CD4-positive, alpha-beta T cell (primary cell): ENCODE results near the gene IRX4. TPM values are rescaled to one million over a fixed set of nuclear protein-coding genes. Genes with fewer than 3 reads are reported as not detected.

ENCODE experiments used
- ATAC-seq: fragments of 200-7000 bp; cut with Tn5 transposase; one replicate; pipeline ENCODE4 v1.10.0; 2022; ENCODE audit warnings: mild to moderate bottlenecking; ENCODE audit not compliant: poor library complexity
- CTCF ChIA-PET: fragments of 350-600 bp; sonication (Branson Sonifier 250); formaldehyde crosslinking; loops from one replicate; lab custom pipeline; 2021; ENCODE audit warnings: antibody characterized with exemption, inconsistent platforms; lab: Charles Lee
- POLR2A ChIA-PET: fragments of 350-600 bp; sonication (Branson Sonifier 250); formaldehyde crosslinking; loops from one replicate; lab custom pipeline; 2021; ENCODE audit warnings: antibody characterized with exemption, inconsistent platforms; lab: Charles Lee
- DNase-seq, 14 experiments: peaks; one replicate each; pipeline ENCODE4 v3.0.0-alpha.2; 2013 to 2020; ENCODE audit warnings: mixed read lengths in 2 of 14
- H3K27ac ChIP-seq, 2 donors: one replicate each; pipeline versions ENCODE4 v1.5.1 to v1.7.0; 2013; ENCODE audit warnings: low read length in 2 of 2, low read depth in 1 of 2, mild to moderate bottlenecking in 1 of 2
- H3K27me3 ChIP-seq, 2 experiments: 1 replicate in 1 of 2; 2 replicates in 1 of 2; pipeline versions ENCODE4 v1.6.1 to v1.7.0; 2013; ENCODE audit warnings: low read length in 2 of 2, control low read depth in 1 of 2, mild to moderate bottlenecking in 1 of 2, moderate library complexity in 1 of 2; ENCODE audit not compliant: insufficient read depth in 2 of 2, control insufficient read depth in 1 of 2
- H3K36me3 ChIP-seq: one replicate; pipeline ENCODE4 v1.6.1; 2013; ENCODE audit warnings: low read length, control low read depth; ENCODE audit not compliant: insufficient read depth
- H3K4me1 ChIP-seq: one replicate; pipeline ENCODE4 v1.6.1; 2013; ENCODE audit warnings: low read length, control low read depth; ENCODE audit not compliant: insufficient read depth
- H3K4me3 ChIP-seq: one replicate; pipeline ENCODE4 v1.5.1; 2013; ENCODE audit warnings: mild to moderate bottlenecking, low read length, moderate library complexity
- H3K9me3 ChIP-seq, 2 experiments: 1 replicate in 1 of 2; 2 replicates in 1 of 2; pipeline versions ENCODE4 v1.6.1 to v1.7.0; 2013; ENCODE audit warnings: low read length in 2 of 2, mild to moderate bottlenecking in 2 of 2, control low read depth in 1 of 2, moderate library complexity in 1 of 2; ENCODE audit not compliant: control insufficient read depth in 1 of 2, insufficient read depth in 1 of 2
- H3K27ac Mint-ChIP-seq: one replicate; pipeline ENCODE4 v1.8.0; 2020; ENCODE audit warnings: mixed read lengths
- H3K27me3 Mint-ChIP-seq: one replicate; pipeline ENCODE4 v1.8.0; 2021; ENCODE audit warnings: mixed read lengths
- H3K36me3 Mint-ChIP-seq: one replicate; pipeline ENCODE4 v1.8.0; 2021; ENCODE audit warnings: low read depth, mixed read lengths
- H3K4me1 Mint-ChIP-seq: one replicate; pipeline ENCODE4 v1.8.0; 2021; ENCODE audit warnings: low read depth, mixed read lengths
- H3K4me3 Mint-ChIP-seq: one replicate; pipeline ENCODE4 v1.8.0; 2020; ENCODE audit warnings: mild to moderate bottlenecking, mixed read lengths
- H3K9me3 Mint-ChIP-seq: one replicate; pipeline ENCODE4 v1.8.0; 2020; ENCODE audit warnings: mixed read lengths
- intact Hi-C, 2 experiments: fragments of 100-400 bp; cut with DNase I in 1 of 2; cut with micrococcal nuclease in 1 of 2; formaldehyde crosslinking; loops; one replicate each; pipeline versions ENCODE4 v1.15.1 to v1.9.0; 2023 to 2025; cut with DNase I, micrococcal nuclease
- total RNA-seq, 174 experiments: library from RNA in 2 of 174; stranded (reverse) in 2 of 174; gene quantifications; one replicate each; pipeline ENCODE4 v1.2.3 and lab custom pipeline; 2021 to 2026
- TF ChIP-seq, protein P1 (sequence below): fragments of 200-600 bp; IDR thresholded peaks from one replicate; pipeline ENCODE4 v1.8.0; 2022; ENCODE audit warnings: antibody characterized with exemption, mild to moderate bottlenecking

Gene IRX4
- total RNA-seq, 2 experiments from 2014 or later, result not detected

DNA sequence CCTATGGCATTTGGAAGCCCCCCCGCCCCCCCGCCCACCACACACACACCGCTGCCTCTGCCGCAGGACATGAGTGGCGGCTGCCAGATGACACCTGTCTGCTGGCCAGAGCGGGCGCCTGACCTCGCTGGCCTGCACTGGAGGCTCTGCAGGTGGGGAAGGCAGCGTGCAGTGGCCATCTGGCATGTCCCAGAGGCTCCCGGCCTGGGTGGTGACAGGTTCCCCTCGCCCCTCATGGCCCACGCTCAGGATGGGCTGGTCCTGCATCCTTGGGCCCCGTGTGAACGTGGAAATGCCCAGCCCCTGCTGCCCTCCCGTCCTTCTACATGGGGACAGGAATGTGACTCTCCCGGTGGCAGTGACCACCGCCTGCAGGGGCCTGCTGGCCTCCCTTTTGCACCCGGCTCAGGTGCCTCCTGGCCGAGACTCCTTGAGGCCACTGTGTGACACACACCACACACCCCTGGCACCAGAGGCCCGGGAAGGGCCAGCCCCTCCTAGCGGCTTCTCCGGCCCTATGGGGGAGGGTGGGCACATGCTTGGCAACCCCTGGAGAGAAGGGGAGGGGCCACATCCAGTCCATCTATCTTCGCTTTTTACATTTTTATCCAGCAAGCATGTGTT lies 30.3 kb downstream of the IRX4 start:
- no peak overlapping the region for H3K4me3 ChIP-seq
- Mint-ChIP-seq H3K27me3 (peaks cover 70% of the 10 kb centered on the region), H3K27ac (no peak overlapping the region), H3K4me1 (no peaks in the 10 kb centered on the region), H3K9me3 (no peaks in the 10 kb centered on the region), H3K36me3 (no peaks in the 10 kb centered on the region), H3K4me3 (no peak overlapping the region)
- H3K9me3 ChIP-seq, result peaks cover 0 to 12% of the 10 kb centered on the region in 2 experiments
- no peaks in the 10 kb centered on the region for H3K36me3 ChIP-seq
- TF ChIP-seq, protein P1, sequence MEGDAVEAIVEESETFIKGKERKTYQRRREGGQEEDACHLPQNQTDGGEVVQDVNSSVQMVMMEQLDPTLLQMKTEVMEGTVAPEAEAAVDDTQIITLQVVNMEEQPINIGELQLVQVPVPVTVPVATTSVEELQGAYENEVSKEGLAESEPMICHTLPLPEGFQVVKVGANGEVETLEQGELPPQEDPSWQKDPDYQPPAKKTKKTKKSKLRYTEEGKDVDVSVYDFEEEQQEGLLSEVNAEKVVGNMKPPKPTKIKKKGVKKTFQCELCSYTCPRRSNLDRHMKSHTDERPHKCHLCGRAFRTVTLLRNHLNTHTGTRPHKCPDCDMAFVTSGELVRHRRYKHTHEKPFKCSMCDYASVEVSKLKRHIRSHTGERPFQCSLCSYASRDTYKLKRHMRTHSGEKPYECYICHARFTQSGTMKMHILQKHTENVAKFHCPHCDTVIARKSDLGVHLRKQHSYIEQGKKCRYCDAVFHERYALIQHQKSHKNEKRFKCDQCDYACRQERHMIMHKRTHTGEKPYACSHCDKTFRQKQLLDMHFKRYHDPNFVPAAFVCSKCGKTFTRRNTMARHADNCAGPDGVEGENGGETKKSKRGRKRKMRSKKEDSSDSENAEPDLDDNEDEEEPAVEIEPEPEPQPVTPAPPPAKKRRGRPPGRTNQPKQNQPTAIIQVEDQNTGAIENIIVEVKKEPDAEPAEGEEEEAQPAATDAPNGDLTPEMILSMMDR, result no peak
- no peak overlapping the region for H3K27ac ChIP-seq
- ChIA-PET POLR2A (no interaction called here), CTCF (no interaction called here)
- no peak for ATAC-seq
- peaks cover 31 to 49% of the 10 kb centered on the region in 2 experiments for H3K27me3 ChIP-seq
- H3K4me1 ChIP-seq, result no peaks in the 10 kb centered on the region
- intact Hi-C loops, result no loop called here
- no peak for DNase-seq

DNA sequence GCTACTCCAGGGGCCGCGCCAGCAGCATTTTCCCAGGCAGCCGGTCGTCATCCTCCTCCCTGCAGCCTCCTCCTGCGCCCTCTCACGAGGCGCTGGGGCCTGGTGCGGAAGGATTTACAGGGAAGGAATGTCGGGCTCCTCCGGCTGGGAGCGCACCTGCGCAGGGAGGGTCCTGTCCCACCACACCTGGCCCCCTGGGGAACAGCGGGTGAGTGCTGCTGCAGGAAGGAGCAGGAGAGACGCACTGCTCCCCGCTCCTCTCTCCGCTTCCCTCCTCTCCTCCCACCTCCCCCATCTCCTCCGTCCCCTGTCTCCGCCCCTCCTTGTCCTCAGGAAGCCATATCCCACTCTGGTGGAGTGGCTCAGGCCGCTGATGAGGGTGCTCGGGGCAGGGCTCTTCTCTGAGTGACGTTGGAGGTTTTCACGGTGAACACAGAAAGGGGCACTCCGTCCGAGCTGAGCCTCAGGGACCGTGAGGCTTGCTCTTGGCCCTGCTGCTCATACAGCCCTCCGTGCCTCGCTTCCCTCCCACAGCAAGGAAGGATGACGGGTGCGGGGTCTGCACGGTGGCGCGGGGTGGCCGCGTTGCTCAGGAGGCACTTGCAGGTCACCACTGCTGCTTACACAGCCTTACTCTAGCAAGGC lies 31.3 kb downstream of the IRX4 start:
- peaks cover 31 to 47% of the 10 kb centered on the region in 2 experiments for H3K27me3 ChIP-seq
- H3K27me3 Mint-ChIP-seq, result peaks cover 73% of the 10 kb centered on the region
- POLR2A ChIA-PET, result no interaction called here

DNA sequence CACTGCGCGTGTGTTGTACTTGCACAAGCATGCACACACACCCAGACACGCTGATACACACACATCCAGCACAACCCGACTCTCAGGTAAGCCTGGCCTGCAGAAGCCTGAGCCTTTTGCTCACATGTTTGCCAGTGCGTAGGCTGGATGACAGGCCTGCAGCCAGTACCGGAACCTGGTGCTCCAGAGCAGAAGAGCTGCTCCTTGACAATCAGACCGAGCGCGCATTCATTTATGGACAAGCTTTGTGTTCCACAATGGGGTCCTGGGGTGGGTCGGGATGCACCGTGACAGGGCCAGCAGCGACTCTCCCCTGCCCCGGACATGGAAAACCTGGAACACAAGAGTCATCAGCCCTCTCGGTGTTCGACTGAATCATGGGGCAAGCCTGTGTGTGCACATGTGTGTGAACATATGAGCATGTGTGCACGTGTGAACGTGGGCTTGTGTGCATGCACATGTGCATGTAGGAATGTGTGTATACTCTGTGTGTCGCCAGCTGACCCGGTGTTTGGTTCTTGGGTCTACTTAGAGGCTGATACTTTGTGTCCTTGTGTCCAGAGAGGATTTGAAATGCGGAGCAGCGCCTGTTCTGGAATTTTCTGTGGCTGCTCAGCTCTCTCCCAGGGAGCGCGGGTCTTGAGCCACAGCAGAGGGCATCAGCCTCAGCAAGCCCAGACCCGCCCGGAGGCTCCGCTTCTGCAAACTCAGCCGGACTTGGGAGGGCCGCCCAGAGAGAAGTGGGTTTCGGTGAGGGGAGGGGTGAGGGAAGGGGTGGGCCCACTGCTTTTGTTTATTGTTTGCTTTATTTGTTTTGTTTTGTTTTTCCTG lies 32.2 kb downstream of the IRX4 start:
- Mint-ChIP-seq H3K27ac (no peak overlapping the region), H3K9me3 (no peaks in the 10 kb centered on the region), H3K4me3 (no peak overlapping the region), H3K36me3 (no peaks in the 10 kb centered on the region), H3K27me3 (peaks cover 66% of the 10 kb centered on the region), H3K4me1 (no peaks in the 10 kb centered on the region)
- ChIA-PET POLR2A (no interaction called here), CTCF (no interaction called here)
- Histone ChIP-seq H3K36me3 (no peaks in the 10 kb centered on the region), H3K4me1 (no peaks in the 10 kb centered on the region), H3K27me3 (peaks cover 30 to 45% of the 10 kb centered on the region in 2 experiments), H3K9me3 (peaks cover 0 to 24% of the 10 kb centered on the region in 2 experiments), H3K4me3 (no peak overlapping the region), H3K27ac (no peak overlapping the region)
- TF ChIP-seq, protein P1, result no peak
- no peak for DNase-seq
- intact Hi-C loops, result no loop called here
- ATAC-seq, result no peak

More for the DNA sequence above, 31.3 kb downstream of the IRX4 start:
- Mint-ChIP-seq H3K4me3 (no peak overlapping the region), H3K4me1 (no peaks in the 10 kb centered on the region), H3K27ac (no peak overlapping the region), H3K9me3 (no peaks in the 10 kb centered on the region), H3K36me3 (no peaks in the 10 kb centered on the region)
- Histone ChIP-seq H3K4me1 (no peaks in the 10 kb centered on the region), H3K27ac (no peak overlapping the region), H3K36me3 (no peaks in the 10 kb centered on the region), H3K9me3 (peaks cover 0 to 18% of the 10 kb centered on the region in 2 experiments), H3K4me3 (no peak overlapping the region)
- TF ChIP-seq, protein P1, result no peak
- ATAC-seq (no peak), DNase-seq (no peak)
- CTCF ChIA-PET, result no interaction called here
- intact Hi-C loops, result no loop called here
